B cell (primary cell): Measurements from ENCODE around the gene SYMPK.

ENCODE experiments used
- CTCF ChIP-seq: fragments of 200-600 bp; IDR thresholded peaks from one replicate; pipeline ENCODE4 v1.8.0; 2022; ENCODE audit warnings: antibody characterized with exemption, mild to moderate bottlenecking
- EZH2 ChIP-seq: IDR thresholded peaks from 2 replicates; pipeline ENCODE4 v1.6.1; 2012; ENCODE audit warnings: borderline replicate concordance, low read depth, mild to moderate bottlenecking, moderate library complexity, low read length; ENCODE audit not compliant: insufficient read depth, poor library complexity, severe bottlenecking

GRCh38 chr19:45901432-45901911 is 38.5 kb upstream of the SYMPK start:
- TF ChIP-seq CTCF, result no peak
- TF ChIP-seq EZH2, result no peak
